NCI-H146 (cell line): ENCODE measurements around the gene SAMD13.

Experiments
- DNase-seq: peaks from one replicate; lab custom pipeline; 2025; lab: John Stamatoyannopoulos, UW

Gene SAMD13

DNA sequence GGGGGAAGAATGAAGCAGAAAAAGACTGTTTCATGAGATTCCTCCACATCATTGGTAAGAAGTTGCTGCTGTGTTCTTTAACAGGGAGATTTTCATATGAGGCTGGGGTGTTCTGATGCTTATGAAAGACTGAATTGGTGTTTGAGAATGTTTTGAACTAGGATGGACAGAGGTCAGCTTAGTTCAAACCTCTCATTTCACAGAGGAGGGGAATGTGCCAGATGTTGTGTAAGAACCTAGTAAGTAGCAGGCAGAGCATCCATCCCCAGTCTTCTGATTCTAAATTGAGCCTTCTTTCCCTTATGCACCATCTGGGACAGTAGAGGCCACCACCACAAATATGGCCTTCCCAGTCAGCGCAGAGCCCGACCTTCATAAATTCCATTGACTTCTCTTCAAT, 43.7 kb downstream of the SAMD13 start:
- DNase-seq = no peak

GRCh38 chr1:84347271-84347931, 45.9 kb downstream of the SAMD13 start:
- no peak for DNase-seq

DNA sequence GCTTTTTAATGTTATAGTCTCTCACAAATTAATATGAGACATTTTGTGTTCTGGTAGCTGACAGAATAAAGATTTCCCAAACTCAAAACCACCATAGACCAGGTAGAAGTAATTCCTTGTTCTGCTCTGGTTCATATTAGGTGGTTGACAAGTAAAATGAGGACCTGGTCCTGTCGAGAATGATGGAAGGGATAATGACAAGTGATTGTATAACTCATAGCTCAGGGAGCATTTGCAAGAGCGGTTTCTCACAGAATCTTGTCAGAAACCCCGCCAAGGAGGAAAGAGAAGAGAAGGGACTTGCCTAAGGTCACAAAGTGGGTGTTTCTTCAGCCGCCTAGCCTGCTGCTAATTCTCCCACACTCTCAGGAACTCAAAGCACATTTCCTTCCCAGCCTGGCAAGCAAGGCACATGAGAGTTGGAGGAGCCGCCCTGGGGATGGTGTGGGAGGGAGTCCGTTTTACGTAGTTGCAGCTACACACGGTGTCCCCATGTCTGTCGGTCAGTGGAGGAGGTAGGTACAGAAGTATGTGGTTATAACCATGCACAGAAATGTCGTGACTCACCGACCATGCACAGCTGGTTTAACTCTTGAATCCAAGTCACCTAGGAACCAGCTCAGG, 46.5 kb downstream of the SAMD13 start:
- no peak for DNase-seq

- DNase-seq = no peak
These were observed 47.3 kb downstream of the SAMD13 start for GRCh38 chr1:84348759-84349158.

DNA sequence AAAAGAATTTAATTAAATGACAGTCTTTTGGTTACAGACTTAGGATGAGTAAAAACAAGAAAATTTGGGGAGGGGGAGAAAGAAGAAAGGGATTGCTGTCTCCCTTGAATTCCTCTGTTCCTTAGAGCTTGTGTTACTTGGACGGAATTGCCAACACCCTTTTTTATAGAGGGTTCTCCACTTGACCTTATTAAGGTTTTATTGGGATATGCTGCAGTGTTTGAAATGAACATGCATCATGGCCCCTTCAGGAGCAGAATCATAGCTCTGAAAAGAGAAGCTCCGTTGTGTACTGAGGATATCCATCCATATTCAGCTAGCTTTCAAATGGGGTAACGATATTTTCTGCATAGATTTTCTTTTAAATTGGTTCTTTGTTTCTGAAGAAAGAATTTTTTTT, 48.6 kb downstream of the SAMD13 start:
- no peak for DNase-seq

GRCh38 chr1:84350550-84350949, 49.0 kb downstream of the SAMD13 start:
- no peak for DNase-seq

GRCh38 chr1:84352298-84353106, 51.0 kb downstream of the SAMD13 start:
- no peak for DNase-seq

DNA sequence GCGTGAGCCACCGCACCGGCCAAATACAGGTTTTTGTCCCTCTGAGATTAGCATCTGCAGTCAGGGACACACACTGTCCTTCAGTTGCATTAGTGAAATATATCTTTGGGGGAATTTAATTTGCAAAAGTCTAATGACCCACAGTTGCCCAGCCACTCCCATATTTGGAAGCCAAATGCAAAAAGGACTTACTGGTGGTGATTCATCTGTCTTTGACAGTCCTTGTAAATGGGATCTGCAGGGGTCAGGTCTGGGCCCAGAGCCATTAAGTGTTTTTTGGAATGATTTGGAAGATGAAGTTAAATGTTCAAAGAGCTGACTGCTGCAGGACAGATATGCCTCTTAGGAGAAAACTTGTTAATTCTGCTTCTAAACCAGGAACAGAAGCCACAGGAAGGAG, 52.2 kb downstream of the SAMD13 start:
- DNase-seq = no peak

DNA sequence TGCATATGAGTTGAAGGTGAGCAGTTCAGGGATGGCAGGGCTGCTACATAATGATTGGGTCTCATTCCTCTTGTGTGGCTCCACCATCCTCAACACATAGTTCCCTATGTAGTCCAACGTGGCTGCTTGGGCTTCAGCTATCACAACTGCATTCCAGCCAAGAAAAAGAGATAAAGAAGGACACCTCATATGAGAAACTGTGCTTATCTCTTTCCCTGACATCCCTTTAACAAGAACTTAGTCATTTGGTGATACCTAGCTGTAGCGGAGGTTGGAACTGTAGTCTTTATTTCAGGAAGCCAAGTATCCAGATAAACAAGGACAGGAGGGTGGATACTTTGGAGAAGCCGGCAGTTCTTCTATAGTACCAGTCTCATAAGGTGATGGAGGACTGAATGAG, 54.0 kb downstream of the SAMD13 start:
- no peak for DNase-seq

DNA sequence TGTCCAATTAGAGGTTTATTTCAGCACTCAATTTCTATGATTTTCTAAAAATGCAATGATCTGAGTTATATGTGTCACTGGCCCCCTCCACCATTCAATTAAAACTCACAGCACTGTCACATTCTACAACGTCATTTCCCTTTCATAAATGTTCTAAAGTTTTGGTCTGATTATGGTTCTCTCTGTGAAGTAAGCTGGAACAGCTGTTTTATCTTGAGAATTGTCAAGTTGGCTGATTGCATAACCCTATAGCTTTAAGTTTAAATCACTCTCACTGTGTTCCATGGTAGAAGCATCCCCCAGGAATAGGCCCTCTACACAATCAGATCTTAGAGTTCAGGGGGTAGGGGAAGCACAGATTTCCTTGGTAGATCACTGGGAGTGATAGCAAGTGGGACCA, 55.4 kb downstream of the SAMD13 start:
- DNase-seq = no peak

- no peak for DNase-seq
These were observed 57.2 kb downstream of the SAMD13 start for GRCh38 chr1:84358695-84359094.

DNA sequence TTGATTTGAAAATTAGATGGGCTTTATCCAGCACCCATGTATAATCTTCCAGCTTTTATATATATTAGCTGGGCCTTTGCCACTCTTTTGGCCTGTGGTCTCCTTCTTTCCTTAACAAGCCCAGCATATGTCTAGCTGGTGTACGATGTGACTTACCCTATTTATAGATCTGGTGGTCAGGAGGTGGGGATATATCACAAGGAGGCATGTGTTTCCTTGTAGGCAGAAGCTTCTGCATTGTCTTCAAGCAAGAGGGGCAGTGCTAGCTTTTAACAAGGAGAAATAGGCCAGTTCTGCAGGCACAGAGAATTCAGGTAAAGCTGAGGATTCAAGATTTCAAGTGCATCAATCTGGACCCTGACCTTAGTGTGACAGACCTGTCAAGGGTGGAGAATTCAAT, 58.8 kb downstream of the SAMD13 start:
- DNase-seq = no peak

DNA sequence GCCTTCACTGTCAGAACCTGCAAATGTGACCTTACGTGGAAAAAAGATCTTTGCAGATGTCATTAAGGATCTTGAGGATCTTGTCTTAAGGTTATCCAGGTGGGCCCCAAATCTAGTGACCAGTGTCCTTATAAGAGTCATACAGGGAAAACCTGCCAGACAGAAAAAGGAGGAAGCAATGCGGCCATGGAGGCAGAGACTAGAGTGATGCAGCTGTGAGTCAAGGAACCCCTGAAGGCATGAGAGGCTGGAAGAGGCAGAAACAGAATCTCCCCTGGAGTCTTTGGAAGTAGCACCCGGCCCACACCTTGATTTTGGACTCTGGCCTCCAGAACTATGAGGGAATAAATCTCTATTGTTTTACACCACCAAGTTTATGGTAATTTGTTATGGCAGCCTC, 60.3 kb downstream of the SAMD13 start:
- DNase-seq = no peak

DNA sequence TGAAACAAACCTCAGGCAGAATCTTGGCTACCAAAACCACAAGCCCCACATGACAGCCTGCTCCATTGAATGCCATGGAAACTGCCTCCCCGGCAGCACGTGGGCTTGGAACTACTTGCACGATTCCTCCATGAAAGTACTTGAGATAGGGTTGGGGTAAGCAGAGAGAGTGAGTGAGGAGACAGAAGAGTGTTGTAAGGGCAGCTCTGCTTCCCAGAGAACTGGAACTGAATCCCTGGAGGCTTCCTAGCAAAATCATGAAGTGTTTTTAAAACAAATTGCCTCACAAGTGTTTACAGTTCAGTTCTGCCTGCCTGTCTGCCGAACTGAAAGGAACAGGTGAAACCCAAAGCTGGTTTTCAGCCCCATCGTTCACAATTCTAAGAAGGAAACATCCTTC, 61.5 kb downstream of the SAMD13 start:
- no peak for DNase-seq

DNA sequence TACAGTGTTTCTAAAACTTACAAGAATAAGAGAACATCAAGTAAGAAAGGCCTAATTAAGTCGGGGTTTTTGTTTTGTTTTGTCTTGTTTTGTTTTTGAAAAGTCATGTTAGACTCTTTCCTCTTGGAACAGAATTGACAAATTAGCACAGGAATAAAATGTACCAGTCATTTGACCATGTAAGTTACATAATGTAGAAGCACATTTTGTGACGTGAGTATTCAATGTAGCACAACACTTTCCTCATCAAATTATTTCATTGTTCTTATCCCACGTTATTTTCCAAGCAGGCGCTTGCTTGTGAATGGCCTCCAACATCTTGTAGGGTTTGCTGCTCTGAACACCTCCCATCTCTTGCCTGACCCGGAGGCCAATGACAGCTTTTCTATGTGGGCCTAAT, 62.1 kb downstream of the SAMD13 start:
- DNase-seq = no peak

DNA sequence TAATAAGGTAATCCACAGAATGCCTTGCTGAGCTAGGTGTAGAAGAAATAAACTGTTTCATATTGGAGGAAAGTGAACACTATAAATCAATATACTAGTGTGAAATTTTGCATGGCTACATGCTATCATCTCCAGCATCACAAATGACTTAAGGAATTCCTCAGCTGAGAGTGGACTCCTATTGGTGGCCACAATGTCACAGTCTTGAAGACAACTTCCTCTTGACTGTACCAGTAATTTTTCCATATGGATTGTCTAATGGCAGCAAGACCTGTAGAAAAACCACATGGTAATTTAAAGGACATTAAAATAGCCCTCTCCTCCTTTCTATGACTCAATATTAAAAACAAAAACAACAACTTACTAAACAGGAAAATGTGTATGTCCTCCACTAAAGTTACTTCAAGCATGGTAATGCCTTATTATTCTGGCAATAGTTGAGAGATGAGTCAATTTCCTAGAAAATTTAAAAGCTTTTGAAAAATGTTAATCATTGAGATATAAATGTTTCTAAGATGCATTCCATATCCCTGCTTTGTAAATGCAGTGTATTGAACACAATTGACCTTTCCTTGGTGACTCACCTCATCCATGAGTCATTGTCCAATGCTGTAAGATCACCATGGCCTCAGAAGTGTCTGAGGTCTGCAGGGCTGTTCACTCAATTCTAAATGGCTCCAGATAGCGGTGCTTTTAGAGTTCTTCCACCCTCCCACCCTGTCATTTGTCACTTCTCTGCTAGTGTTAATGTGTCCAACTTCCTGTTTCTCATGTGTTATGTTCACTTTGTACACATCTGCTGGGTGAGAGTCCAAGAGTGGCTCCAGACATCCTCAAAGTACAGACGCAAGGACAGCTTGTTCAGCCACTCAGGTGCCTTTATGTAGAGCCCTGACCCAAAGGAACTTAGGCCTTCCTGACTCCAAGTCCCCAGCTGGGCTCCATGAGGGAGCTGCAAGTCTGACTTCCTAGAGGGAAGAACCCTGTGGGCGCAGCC, 64.0 kb downstream of the SAMD13 start:
- DNase-seq = no peak

GRCh38 chr1:84366786-84367185, 65.3 kb downstream of the SAMD13 start:
- no peak for DNase-seq

DNA sequence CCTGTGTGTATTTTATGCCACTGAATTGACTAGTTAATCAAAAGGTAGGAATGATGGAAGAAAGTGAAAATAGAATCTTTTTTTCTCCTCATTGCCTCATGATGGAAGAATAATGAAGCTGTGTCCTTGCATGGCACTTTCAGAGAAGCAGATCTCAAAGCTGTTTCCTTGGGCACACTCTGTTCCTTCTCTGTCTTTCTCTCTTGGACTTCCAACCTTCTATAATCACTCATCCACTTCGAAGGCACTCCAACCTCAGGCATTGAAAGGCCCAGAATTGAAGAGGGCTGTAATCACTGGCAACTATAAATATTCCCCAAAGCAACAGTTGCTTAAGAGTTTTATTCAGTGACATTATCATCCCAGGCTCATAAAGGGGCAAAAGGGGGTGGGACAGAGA, 65.7 kb downstream of the SAMD13 start:
- DNase-seq = no peak

DNA sequence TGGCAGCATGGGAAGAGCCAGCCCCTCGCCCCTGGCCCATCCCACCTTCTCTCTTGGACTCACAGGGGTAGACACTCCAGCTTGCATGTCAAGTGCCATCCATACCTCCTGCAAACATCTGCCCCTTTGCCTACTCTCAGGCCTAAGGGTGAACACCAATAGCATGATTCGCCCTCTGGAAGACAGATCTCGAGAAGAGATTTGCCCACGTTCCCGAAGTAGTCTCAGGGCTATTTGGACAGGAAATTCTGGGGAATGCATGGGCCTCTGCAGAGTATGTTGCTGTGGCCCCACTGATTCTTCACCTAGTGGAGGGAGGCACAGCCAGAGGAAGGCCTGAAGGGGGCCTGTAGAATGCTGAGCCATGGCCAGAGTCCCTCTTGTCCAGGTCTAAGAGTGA, 66.9 kb downstream of the SAMD13 start:
- no peak for DNase-seq

DNA sequence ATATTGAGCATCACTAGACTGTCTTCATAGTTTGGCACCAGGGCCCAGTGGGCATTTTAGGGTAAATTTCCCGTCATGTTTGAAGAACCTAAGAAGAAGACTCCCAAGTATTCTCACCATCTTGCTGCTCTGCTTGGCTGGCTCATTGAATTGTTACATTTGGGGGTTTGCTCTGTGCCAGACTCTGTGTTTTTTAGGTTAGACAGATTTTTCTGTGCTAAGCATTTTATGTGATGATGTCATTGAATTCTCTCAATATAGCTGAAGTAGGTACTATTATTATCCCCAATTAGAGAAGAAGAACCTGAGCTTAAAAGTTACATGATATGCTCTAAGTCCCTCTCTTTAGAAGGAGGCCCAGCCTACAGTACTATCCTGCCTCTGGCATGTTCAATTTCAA, 68.8 kb downstream of the SAMD13 start:
- no peak for DNase-seq

- DNase-seq = no peak
These were observed 69.4 kb downstream of the SAMD13 start for GRCh38 chr1:84370831-84371394.
